GM19452 (cell line): ENCODE data around the gene NTM.
"Not testable (repeated sequence)": the region's sequence is repeated elsewhere in the genome, so short reads cannot be mapped to it uniquely, and the experiment has no call there.

ENCODE experiments used
- ATAC-seq: cut with Tn5 transposase; IDR thresholded peaks from one replicate; pipeline ENCODE4 v1.9.1; 2021; ENCODE audit not compliant: unreplicated experiment

NTM gene

GRCh38 chr11:131370090-131370751, at the start of gene NTM:
Gene NTM, plus strand, starts transcription at chr11:131370615.
- ATAC-seq = no peak

DNA sequence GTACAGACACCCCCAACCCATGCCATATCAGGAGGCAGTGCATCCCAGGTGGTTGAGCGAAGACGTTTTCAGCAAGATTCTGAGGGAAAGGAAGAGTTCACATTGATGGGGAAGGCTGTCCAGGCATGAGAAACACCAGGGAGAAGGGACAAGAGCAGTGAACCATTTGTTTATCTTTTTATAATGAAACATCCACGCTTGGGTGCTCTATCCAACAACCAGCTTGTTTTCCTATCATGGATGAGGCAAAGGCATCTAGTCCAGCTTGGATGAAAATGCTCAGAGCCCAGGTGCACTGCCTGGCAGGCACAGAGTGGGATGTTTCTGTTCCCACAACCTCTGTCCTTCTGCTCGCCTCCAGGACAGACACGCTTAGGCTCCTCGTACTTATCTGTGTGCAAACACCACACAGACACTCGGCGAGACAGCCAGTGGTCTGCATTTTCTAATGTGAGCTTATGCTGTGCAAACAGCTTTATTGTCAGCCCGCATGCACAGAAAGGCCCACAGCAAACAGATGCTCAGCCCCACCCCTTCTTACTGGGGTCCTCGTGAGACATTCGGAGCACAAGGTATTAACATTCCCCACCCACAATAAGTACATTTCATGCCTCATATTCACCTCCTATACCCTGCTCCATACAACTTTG, 45.4 kb upstream of the NTM start:
- ATAC-seq = no peak

GRCh38 chr11:131326829-131327228, 43.6 kb upstream of the NTM start:
- ATAC-seq = no peak

DNA sequence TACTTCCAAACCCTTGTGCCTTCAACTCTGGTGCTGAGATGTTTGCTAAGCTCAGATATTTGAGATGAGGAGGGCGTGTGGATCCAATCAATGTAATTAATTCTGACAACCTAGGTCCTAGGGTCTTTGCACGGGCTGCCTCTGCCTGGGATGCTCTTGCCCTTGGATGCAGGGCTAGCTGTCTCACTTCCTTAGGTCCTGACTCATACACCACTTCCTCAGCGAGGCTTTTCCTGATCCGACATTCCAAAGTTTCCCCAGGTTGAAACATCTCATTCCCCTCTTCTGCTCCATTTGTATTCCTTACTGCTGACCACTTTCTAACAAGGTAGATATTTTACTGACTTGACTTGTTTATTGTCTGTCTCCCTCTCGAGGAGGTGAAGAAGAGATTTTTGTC, 43.0 kb upstream of the NTM start:
- no peak for ATAC-seq

GRCh38 chr11:131328843-131329242, 41.6 kb upstream of the NTM start:
- no peak for ATAC-seq

GRCh38 chr11:131331010-131331409, 39.4 kb upstream of the NTM start:
- no peak for ATAC-seq

DNA sequence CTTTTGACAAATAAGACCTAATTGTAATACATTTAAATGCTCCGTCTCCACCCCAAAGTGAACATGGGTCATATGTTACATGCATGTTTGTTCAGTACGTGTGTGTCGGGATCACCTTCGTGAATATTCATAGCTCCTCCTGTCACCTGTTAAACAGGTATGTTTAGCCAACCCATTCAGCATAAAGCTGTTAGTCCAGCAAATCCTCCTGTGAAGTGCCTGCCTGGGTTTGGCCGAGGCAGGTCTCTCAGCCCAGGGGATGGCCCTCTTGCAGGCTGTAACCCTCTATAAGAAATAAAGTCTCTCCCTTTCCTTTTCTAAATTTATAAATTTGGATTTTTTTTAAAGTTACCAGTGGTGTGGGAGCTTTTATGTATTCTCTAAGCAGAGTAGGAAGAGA, 38.9 kb upstream of the NTM start:
- no peak for ATAC-seq

- ATAC-seq = no peak
These were observed 35.8 kb upstream of the NTM start for GRCh38 chr11:131334601-131335000.

DNA sequence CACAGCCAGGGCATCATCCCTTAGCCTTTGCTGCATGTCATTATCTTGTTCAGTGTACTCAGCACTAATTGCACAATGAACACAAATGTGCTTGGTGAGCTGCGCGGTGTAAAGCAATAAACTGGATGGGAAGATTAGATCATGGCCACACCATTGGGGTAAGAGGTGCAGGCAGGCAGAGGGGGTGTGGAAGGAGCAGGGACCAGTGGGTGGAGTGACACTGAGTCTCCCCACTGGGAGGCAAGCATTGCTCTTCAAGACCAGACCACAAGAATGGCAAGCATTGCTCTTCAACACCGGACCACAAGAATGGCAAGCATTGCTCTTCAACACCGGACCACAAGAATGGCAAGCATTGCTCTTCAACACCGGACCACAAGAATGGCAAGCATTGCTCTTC, 28.5 kb upstream of the NTM start:
- not testable (repeated sequence) for ATAC-seq

DNA sequence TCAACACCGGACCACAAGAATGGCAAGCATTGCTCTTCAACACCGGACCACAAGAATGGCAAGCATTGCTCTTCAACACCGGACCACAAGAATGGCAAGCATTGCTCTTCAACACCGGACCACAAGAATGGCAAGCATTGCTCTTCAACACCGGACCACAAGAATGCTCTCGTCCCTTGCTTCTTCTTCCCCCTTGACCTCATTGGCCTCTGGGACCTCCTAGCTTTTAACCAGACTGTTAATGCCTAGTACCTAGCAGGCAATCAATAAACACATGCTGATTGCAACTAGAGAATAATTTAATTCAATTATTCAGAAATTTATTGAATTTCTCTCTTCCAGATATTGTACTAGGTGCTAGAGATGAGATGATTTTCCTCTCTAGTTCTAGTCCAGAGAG, 28.0 kb upstream of the NTM start:
- ATAC-seq = not testable (repeated sequence)

- no peak for ATAC-seq
These were observed 25.0 kb upstream of the NTM start for GRCh38 chr11:131345406-131345805.

DNA sequence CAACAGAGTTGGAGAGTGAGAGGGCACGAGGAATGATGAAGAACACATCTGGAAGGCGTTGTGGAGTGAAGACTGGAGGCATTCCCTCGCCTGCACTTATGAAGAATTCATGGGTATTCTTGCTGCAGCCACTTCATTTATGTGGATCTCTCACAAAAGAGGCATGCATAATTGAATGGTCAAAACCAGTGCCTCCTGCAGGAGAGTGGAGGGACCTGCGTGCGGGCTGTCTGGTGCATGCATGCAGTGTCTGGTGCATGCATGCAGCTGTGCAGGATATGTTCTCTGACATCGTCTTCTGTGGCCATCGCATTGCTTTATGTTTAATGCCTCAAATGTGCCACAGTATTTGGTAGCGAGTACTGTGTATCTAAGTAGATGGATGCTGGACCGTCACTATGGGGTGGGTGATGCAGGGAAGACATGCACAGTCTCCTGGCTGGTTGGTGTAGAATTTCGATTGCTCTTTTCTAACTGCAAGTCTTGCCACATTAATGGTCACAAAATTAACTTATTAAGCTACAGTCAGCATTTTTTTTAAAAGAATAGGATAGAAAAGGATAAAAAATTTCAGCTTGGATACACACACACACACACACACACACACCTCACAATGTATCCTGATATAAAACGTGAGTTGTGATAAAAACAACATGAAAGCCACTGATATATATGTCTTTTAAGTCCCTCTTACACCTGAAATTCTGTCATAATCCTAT, 20.9 kb upstream of the NTM start:
- ATAC-seq = no peak

GRCh38 chr11:131350872-131351271, 19.5 kb upstream of the NTM start:
- no peak for ATAC-seq

DNA sequence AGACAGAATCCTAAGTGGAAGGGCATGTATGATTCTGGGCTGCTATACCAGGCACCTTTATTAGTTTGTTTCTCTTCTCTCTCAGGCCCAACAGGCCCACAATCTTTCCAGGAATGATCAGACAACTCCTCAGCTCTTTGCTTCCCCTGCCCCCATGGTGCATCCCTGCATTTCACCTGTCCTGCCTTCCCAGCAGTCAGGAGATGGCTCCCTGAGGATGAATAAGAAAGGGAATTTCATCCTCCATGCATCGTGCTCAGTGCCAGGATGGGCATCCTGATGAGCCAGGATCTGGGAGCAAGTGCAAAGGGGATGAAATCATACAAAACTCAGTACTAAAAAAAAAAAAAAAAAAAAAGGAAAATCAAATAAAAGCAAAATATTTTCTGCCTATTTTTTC, 18.6 kb upstream of the NTM start:
- ATAC-seq = no peak

GRCh38 chr11:131353766-131354165, 16.6 kb upstream of the NTM start:
- no peak for ATAC-seq

- ATAC-seq = no peak
These were observed 16.1 kb upstream of the NTM start for GRCh38 chr11:131354251-131354701.

GRCh38 chr11:131356206-131356605, 14.2 kb upstream of the NTM start:
- no peak for ATAC-seq

DNA sequence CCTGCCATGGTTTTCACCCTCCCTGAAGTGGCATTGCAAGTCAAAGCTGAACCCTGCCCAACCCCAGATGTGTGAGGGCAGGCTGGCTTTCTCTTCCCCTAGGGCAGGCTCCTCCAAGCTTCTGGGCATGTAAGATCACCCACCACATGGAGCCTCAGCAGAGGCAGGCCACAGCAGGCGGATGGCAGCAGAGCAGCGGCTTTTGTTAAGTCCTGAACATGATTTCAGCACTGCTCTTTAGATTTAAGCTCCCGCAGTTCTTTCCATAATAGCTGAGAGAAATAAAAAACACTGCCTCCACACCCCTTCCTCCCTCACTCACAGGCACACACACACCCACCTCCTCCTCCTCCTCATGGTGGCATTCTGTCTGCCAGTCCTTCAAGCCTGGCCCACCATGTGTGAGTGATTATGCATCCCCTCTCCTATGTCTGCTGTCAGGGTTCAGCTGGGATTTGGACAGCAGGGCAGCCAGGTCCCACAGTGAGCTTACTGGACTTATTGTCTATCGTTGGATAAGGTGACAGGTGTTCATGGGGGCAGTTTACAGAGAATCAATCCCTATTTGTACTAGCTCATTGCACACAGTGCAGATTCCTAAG, 5.0 kb upstream of the NTM start:
- no peak for ATAC-seq

GRCh38 chr11:131370901-131371790, 731 bp downstream of the NTM start:
- no peak for ATAC-seq

GRCh38 chr11:131371791-131372104, 1.3 kb downstream of the NTM start:
- ATAC-seq = no peak
